GM19438 (cell line): ENCODE measurements around the gene AAGAB.
"Not testable (repeated sequence)": the region's sequence is repeated elsewhere in the genome, so short reads cannot be mapped to it uniquely, and the experiment has no call there.

Experiments used
- ATAC-seq: cut with Tn5 transposase; IDR thresholded peaks from one replicate; pipeline ENCODE4 v1.9.1; 2021; ENCODE audit warnings: low read depth; ENCODE audit not compliant: unreplicated experiment

The AAGAB gene

GRCh38 chr15:67254238-67255175 lies at the start of gene AAGAB, which contains the start of gene IQCH:
TSS of gene AAGAB (minus strand) at chr15:67254661. CDS start at chr15:67254631, 30 bp downstream.
TSS of gene IQCH (plus strand) at chr15:67254786. CDS start at chr15:67254897, 111 bp downstream.
- peak; percentile 98 for ATAC-seq

GRCh38 chr15:67303490-67304363 lies 49.3 kb upstream of the AAGAB start:
- no peak for ATAC-seq

GRCh38 chr15:67300266-67301025 lies 46.0 kb upstream of the AAGAB start:
- no peak for ATAC-seq

GRCh38 chr15:67296684-67297083 lies 42.2 kb upstream of the AAGAB start:
- ATAC-seq: no peak

- no peak for ATAC-seq
Measured at GRCh38 chr15:67296188-67296587, 41.7 kb upstream of the AAGAB start.

GRCh38 chr15:67290319-67290718 lies 35.9 kb upstream of the AAGAB start:
- no peak for ATAC-seq

GRCh38 chr15:67286400-67286799 lies 31.9 kb upstream of the AAGAB start:
- ATAC-seq: not testable (repeated sequence)

GRCh38 chr15:67285625-67286024 lies 31.2 kb upstream of the AAGAB start:
- ATAC-seq: not testable (repeated sequence)

GRCh38 chr15:67281714-67282113 lies 27.3 kb upstream of the AAGAB start:
- ATAC-seq: no peak

- ATAC-seq: no peak
Measured at GRCh38 chr15:67280217-67280616, 25.8 kb upstream of the AAGAB start.

- no peak for ATAC-seq
Measured at GRCh38 chr15:67276666-67277065, 22.2 kb upstream of the AAGAB start.

- no peak for ATAC-seq
Measured at GRCh38 chr15:67274236-67274635, 19.8 kb upstream of the AAGAB start.

GRCh38 chr15:67267951-67268941 lies 13.8 kb upstream of the AAGAB start:
- no peak for ATAC-seq

- ATAC-seq: no peak
Measured at GRCh38 chr15:67267440-67267839, 13.0 kb upstream of the AAGAB start.

- ATAC-seq: no peak
Measured at GRCh38 chr15:67266870-67267269, 12.4 kb upstream of the AAGAB start.

GRCh38 chr15:67259806-67260205 lies 5.3 kb upstream of the AAGAB start:
- no peak for ATAC-seq

GRCh38 chr15:67259379-67259778 lies 4.9 kb upstream of the AAGAB start:
- ATAC-seq: no peak

GRCh38 chr15:67258412-67258811 lies 4.0 kb upstream of the AAGAB start:
- not testable (repeated sequence) for ATAC-seq

- ATAC-seq: no peak
Measured at GRCh38 chr15:67256051-67256450, 1.6 kb upstream of the AAGAB start.
